ENCODE measurements around the gene SLC22A1. TPM values are rescaled to one million over a fixed set of nuclear protein-coding genes. Genes with fewer than 3 reads are reported as not detected.
A peak's percentile ranks its signal among the peaks of the same experiment; 100 is the strongest.

The SLC22A1 gene
- total and polyA plus RNA-seq, 4 donors = 0.79 to 1,107 (median 439) TPM

- Histone ChIP-seq H3K4me3 (ENCODE audit: low read depth in 1 of 3, low read length in 3 of 3) (peak overlapping the region; percentile 14 to 64 (median 41)), H3K27ac (ENCODE audit: low read depth in 1 of 2, low read length in 2 of 2) (peak overlapping the region; percentile 80 to 94), H3K9ac (ENCODE audit: low read depth in 1 of 2, low read length in 2 of 2) (peak overlapping the region in 1 of 2 donors; percentile 82), H3K27me3 (ENCODE audit: control insufficient read depth in 4 of 4, insufficient read depth in 4 of 4, low read length in 3 of 4) (no peaks in the 10 kb centered on the region), H3K4me1 (ENCODE audit: control insufficient read depth in 4 of 4, insufficient read depth in 4 of 4, low read length in 3 of 4) (peaks cover 0 to 33% (median 12%) of the 10 kb centered on the region in 4 donors), H3K36me3 (ENCODE audit: control insufficient read depth in 4 of 4, insufficient read depth in 3 of 4, low read depth in 1 of 4, low read length in 3 of 4) (peaks cover 0 to 8% (median 3%) of the 10 kb centered on the region in 4 donors), H3K9me3 (ENCODE audit: control insufficient read depth in 4 of 4, low read length in 3 of 4) (no peaks in the 10 kb centered on the region)
- 31% methylated on average over 8 of the region's 8 CpGs for WGBS
- TF ChIP-seq FOXA1 (IDR thresholded peaks at IDR 0.05) = peak; percentile 31
- TF ChIP-seq NR2F2 (IDR thresholded peaks at IDR 0.05) = peak; percentile 63
- TF ChIP-seq RAD21 (IDR thresholded peaks at IDR 0.05) = peak; percentile 23 to 58
- peak; percentile 87 to 91 for TF ChIP-seq RXRA (IDR thresholded peaks at IDR 0.05)
- no peak for TF ChIP-seq TAF1 (conservative IDR thresholded peaks at IDR 0.05)
- TF ChIP-seq EGR1 (IDR thresholded peaks at IDR 0.05; ENCODE audit: low read depth in 2 of 2) = no peak
- TF ChIP-seq FOXA2 (IDR thresholded peaks at IDR 0.05) = peak; percentile 22
- TF ChIP-seq, protein P1, sequence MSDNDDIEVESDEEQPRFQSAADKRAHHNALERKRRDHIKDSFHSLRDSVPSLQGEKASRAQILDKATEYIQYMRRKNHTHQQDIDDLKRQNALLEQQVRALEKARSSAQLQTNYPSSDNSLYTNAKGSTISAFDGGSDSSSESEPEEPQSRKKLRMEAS (IDR thresholded peaks at IDR 0.05) = peak; percentile 51
- TF ChIP-seq REST (IDR thresholded peaks at IDR 0.05) = peak; percentile 83
- peak; percentile 90 to 91 for TF ChIP-seq HNF4A (conservative IDR thresholded peaks at IDR 0.05)
- peak in 1 of 2 donors; percentile 29 for TF ChIP-seq JUND (IDR thresholded peaks at IDR 0.05)
- peak; percentile 70 for TF ChIP-seq HNF4G (IDR thresholded peaks at IDR 0.05)
- TF ChIP-seq, protein P2, sequence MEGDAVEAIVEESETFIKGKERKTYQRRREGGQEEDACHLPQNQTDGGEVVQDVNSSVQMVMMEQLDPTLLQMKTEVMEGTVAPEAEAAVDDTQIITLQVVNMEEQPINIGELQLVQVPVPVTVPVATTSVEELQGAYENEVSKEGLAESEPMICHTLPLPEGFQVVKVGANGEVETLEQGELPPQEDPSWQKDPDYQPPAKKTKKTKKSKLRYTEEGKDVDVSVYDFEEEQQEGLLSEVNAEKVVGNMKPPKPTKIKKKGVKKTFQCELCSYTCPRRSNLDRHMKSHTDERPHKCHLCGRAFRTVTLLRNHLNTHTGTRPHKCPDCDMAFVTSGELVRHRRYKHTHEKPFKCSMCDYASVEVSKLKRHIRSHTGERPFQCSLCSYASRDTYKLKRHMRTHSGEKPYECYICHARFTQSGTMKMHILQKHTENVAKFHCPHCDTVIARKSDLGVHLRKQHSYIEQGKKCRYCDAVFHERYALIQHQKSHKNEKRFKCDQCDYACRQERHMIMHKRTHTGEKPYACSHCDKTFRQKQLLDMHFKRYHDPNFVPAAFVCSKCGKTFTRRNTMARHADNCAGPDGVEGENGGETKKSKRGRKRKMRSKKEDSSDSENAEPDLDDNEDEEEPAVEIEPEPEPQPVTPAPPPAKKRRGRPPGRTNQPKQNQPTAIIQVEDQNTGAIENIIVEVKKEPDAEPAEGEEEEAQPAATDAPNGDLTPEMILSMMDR (IDR thresholded peaks at IDR 0.05; ENCODE audit: low read depth, low read length, missing input control) = no peak
- TF ChIP-seq, protein P3, sequence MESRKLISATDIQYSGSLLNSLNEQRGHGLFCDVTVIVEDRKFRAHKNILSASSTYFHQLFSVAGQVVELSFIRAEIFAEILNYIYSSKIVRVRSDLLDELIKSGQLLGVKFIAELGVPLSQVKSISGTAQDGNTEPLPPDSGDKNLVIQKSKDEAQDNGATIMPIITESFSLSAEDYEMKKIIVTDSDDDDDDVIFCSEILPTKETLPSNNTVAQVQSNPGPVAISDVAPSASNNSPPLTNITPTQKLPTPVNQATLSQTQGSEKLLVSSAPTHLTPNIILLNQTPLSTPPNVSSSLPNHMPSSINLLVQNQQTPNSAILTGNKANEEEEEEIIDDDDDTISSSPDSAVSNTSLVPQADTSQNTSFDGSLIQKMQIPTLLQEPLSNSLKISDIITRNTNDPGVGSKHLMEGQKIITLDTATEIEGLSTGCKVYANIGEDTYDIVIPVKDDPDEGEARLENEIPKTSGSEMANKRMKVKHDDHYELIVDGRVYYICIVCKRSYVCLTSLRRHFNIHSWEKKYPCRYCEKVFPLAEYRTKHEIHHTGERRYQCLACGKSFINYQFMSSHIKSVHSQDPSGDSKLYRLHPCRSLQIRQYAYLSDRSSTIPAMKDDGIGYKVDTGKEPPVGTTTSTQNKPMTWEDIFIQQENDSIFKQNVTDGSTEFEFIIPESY (IDR thresholded peaks at IDR 0.05) = peak; percentile 16
- TF ChIP-seq, protein P4, sequence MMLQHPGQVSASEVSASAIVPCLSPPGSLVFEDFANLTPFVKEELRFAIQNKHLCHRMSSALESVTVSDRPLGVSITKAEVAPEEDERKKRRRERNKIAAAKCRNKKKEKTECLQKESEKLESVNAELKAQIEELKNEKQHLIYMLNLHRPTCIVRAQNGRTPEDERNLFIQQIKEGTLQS (IDR thresholded peaks at IDR 0.05) = peak; percentile 29
- TF ChIP-seq YY1 (IDR thresholded peaks at IDR 0.05) = peak; percentile 92
- TF ChIP-seq GABPA (IDR thresholded peaks at IDR 0.05 in 1 of 2, conservative IDR thresholded peaks at IDR 0.05 in 1 of 2) = no peak
- peak; percentile 80 for TF ChIP-seq SP1 (IDR thresholded peaks at IDR 0.05)
- no peak for DNase-seq (ENCODE audit: low spot score)
These were observed 41.8 kb downstream of the SLC22A1 start for GRCh38 chr6:160163425-160163824.
